ENCODE data around the gene GNA14.
"Not testable (repeated sequence)": the region's sequence is repeated elsewhere in the genome, so short reads cannot be mapped to it uniquely, and the experiment has no call there.

Gene GNA14

GRCh38 chr9:77486463-77486862 is 161.7 kb downstream of the GNA14 start:
- no peak for DNase-seq

GRCh38 chr9:77475641-77476473 is 172.3 kb downstream of the GNA14 start:
- no peak for DNase-seq

GRCh38 chr9:77474936-77475335 is 173.2 kb downstream of the GNA14 start:
- DNase-seq, result no peak

- DNase-seq, result no peak
Observed at GRCh38 chr9:77472646-77473045, 175.5 kb downstream of the GNA14 start.

- no peak for DNase-seq
Observed at GRCh38 chr9:77471572-77471971, 176.6 kb downstream of the GNA14 start.

- DNase-seq, result no peak
Observed at GRCh38 chr9:77469515-77470231, 178.4 kb downstream of the GNA14 start.

GRCh38 chr9:77464661-77465060 is 183.5 kb downstream of the GNA14 start:
- no peak for DNase-seq

- DNase-seq, result no peak
Observed at GRCh38 chr9:77463151-77463550, 185.0 kb downstream of the GNA14 start.

- DNase-seq, result no peak
Observed at GRCh38 chr9:77462066-77462465, 186.1 kb downstream of the GNA14 start.

GRCh38 chr9:77460938-77461337 is 187.2 kb downstream of the GNA14 start:
- DNase-seq, result no peak

- no peak for DNase-seq
Observed at GRCh38 chr9:77457916-77458592, 190.1 kb downstream of the GNA14 start.

GRCh38 chr9:77456829-77457437 is 191.2 kb downstream of the GNA14 start:
- peak; percentile 13 for DNase-seq

GRCh38 chr9:77455312-77455927 is 192.7 kb downstream of the GNA14 start:
- no peak for DNase-seq

GRCh38 chr9:77454663-77455062 is 193.5 kb downstream of the GNA14 start:
- DNase-seq, result no peak

- no peak for DNase-seq
Observed at GRCh38 chr9:77453825-77454647, 194.1 kb downstream of the GNA14 start.

- DNase-seq, result no peak
Observed at GRCh38 chr9:77451507-77451906, 196.6 kb downstream of the GNA14 start.

- no peak for DNase-seq
Observed at GRCh38 chr9:77450085-77450475, 198.0 kb downstream of the GNA14 start.

GRCh38 chr9:77449240-77450084 is 198.7 kb downstream of the GNA14 start:
- DNase-seq, result no peak

GRCh38 chr9:77447646-77448045 is 200.5 kb downstream of the GNA14 start:
- no peak for DNase-seq

GRCh38 chr9:77442436-77442835 is 205.7 kb downstream of the GNA14 start:
- no peak for DNase-seq

- DNase-seq, result not testable (repeated sequence)
Observed at GRCh38 chr9:77441124-77441523, 207.0 kb downstream of the GNA14 start.
